HG02970 (cell line): Measurements from ENCODE around the gene CALHM5.

ENCODE experiments used
- ATAC-seq: cut with Tn5 transposase; IDR thresholded peaks from one replicate; pipeline ENCODE4 v1.9.1; 2021; ENCODE audit warnings: mild to moderate bottlenecking, moderate library complexity, moderate number of reproducible peaks; ENCODE audit not compliant: unreplicated experiment, low FRiP score

The CALHM5 gene

DNA sequence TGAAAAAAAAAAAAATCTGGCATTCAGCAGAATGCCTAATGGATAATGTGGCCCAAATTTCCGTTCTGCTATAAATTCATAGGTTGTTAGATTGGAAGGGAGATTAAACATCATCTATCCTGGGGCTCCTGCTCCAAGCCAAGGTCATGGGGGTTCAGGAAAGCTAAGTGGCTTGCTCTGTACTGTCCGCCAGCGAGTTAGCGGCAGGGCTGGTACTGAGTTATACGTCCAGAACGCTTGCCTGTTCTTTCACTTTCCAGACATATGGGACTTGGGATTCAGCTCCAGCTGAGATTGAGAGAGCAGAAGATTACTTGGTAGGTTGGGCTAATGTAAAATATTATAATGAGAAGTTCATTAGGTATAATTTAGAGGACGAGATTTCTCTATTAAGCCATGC lies 60.7 kb downstream of the CALHM5 start:
- no peak for ATAC-seq
